AG08396 (cell line): ENCODE results near the gene ARHGEF16.

Experiments
- DNase-seq: peaks from one replicate; pipeline ENCODE4 v3.0.0; 2012; ENCODE audit warnings: low spot score, mixed read lengths

ARHGEF16 gene

DNA sequence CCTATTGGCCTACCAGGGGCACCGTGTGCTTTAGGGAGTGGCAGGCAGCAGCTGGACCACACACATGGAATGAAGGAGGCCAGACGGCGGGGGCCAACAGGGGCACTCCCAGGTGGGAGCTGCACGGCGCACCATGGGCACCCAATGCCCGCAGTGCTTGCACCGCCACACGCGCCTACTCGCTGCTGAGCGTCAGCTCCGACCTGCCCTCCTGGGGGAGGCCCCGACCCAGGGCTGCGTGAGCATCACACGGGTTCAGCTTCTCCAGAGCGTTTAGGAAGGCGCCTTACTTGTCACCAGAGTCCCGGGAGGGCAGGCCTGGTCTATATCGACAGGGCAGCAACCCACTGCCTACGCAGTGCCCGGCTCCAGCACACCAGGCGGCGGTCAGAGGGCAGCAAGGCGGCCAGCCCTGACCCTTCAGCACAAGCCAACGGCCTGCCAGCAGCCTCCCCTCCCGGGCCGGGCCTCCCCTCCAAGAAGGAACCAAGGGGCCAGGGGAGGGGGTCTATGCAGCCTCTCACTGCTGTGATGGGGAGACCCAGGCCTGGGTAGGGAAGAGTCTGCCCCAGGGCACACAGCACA lies 64.9 kb downstream of the ARHGEF16 start:
- DNase-seq, result no peak

DNA sequence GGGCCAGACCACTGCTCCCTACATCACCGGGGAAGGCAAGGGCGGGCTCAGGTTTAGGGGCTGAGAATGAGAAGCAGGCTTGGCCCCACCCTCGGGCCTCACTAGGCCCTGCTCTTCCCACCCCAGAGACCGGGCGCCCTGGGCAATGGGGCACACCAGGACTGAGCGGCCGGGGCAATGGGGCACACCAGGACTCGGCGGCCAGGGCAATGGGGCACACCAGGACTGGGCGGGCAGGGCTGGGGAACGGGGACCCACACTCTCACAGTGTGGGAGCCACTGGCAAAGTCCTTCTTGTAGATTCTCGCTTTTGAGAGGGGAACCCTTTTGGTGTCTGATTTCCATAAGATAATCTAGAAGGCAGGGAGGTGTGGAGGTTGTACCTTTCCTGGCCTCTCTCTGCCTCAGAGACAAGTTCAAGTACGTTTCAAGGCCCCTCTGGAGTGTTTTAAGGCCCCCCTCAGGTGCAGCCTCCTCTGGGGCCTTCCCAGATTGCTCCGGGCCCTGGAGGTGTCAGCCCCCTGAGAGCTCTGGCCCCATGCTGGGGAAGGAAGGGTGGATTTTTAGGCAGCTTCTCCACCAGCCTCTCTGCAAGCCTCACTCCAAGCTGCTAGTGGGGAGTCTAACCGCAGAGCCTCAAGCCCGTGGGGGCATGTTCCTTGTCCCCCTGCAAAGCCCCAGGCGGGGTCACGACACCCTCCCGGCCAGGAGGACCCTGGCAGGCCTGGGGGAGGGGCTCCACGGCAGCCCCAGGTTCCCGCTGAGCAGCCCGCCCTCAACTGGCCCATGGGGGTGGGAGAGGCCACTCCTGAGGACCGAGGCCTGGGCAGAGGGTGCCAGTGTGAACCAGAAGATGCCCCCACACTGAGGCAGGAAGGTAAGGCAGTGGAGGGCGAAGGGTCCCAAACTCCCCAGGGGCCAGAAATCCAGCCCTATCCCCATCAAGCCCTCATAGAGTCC lies 66.2 kb downstream of the ARHGEF16 start:
- DNase-seq, result no peak

- DNase-seq, result no peak
These were observed 67.0 kb downstream of the ARHGEF16 start for GRCh38 chr1:3521426-3521825.

GRCh38 chr1:3522112-3522511 lies 67.6 kb downstream of the ARHGEF16 start:
- no peak for DNase-seq

DNA sequence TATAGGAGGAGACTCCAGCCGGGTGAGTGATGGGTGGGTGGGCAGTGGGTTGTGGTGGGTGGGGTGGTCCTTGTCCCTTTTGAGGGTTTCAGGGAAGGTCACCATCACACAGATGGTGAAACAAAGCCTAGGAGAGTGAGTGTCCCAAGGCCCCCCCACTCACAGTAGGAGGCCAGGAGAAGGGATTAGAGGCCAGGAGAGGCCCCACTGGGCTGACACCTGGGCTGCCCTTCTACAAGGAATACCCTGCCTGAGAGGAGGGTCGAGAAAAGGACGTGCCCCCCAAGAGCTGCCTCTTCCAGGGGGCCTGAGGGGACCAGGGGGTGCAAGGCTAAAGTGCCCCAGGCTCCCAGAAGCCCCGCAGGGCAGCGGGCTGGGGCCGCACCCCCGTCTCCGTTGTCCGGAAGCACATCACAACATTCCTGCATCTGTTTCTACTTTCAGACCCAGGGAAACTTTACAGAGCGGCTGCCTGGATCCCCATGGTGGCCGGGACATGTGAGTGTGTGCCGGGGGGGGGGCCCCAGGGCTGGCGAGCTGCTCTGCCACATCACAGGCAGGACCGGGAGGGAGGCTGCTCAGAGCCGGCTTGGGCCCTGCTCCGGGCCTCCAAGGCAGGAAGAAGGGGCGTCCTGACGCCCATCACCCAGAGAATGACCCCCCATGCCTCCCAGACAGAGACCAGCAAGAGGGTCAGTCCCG lies 68.2 kb downstream of the ARHGEF16 start:
- DNase-seq, result peak; percentile 63

DNA sequence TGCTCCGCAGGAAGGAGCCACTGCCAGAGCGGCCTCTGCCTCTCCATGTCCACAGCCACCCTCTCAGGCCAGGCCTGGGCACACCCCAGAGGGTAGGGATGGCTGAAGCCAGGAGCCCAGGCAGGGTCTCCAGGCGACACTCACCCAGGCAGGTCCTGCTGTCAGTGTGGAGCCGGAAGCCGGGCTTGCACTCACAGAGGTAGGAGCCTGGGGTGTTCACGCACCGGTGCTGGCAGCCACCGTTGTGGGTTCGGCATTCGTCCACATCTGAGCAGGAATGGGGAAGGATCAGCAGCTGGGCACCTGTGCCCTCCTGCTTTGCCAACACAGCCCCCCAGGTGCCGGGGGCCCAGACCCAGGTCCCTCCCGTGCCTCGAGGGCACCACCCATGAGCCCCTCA lies 69.5 kb downstream of the ARHGEF16 start:
- DNase-seq, result no peak

- DNase-seq, result no peak
These were observed 70.2 kb downstream of the ARHGEF16 start for GRCh38 chr1:3524556-3525203.

- no peak for DNase-seq
These were observed 71.4 kb downstream of the ARHGEF16 start for GRCh38 chr1:3525551-3526482.

- no peak for DNase-seq
These were observed 73.3 kb downstream of the ARHGEF16 start for GRCh38 chr1:3527774-3528173.

DNA sequence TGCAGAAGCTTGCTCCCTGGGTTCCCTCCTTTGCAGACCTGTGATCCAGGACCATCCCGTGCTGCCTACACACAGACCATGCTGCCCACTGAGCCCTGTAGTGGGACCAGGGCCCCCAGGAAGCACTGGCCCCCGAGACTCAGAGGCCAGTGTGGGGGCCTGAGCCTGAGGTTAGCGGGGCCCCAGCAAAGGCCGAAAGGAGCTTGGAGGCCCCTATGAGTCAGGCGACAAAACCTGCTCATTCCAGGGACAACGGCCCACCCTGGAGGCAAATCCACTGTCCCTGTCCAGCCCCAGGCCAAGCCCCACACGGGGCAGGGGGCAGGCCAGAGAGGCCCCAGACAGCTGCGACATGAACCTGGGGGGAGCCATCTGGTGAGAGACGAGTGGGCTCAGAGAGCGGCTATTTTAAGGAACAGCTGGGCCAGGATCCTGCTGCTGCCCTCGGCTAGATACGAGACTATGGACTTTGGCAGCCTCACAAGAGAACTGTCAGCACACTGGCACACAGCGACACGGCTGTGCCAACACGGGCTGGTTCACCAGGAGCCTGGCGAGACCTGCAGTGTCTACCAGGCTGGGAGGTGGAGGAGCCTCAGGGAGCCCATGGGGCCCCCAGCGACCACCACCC lies 74.7 kb downstream of the ARHGEF16 start:
- DNase-seq, result no peak

DNA sequence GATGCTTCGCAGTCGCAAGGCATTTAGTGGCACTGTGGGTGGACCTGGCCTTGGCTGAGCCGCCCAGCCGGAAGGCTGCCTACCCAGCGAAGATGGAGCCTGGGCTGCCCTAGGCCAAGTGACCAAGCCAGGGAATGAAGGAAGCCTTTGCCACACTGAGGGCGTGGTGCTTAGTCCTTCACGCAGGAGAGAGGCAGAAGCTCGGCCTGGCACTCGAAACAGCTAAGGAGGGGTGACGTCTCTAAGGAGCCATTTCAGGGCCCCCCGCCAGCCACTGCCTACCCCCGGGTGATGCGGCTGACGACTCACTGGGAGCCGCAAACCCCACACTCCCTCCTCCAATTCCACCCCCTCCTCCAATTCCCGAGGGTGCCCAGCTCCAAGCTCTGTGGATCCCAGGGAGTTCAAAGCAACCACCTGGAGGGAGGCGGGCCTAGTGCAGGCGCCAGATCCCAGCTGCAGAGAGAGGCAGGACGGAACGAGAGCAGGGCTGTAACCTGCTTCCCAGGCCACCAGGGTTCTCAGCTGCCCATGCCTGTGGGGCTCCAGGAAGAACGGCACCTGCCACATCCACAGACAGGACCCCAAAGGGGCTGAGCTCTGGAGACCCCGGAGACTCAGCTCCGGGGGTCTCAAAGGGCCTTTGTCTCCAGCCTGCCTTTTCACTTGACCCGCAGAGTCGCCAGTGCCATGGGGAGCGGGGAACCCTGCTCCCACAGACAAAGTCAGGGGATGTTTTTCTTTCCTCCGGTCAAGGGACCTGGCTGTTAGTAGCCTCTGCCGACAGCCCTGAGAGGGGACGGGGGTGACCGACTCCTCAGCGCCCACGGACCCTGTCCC lies 75.8 kb downstream of the ARHGEF16 start:
- no peak for DNase-seq
